Astrocyte (in vitro differentiated cells and primary cell): ENCODE results near the gene OR52N1. TPM values are rescaled to one million over a fixed set of nuclear protein-coding genes. Genes with fewer than 3 reads are reported as not detected.

Experiments
- DNase-seq: peaks from one replicate; pipeline ENCODE4 v3.0.0-alpha.2; 2010; ENCODE audit warnings: low read depth
- FAIRE-seq: peaks from 2 replicates; lab custom pipeline; 2011; peaks lifted over from hg19 to GRCh38; lab: Jason Lieb, UNC
- H2AFZ ChIP-seq: 2 replicates; pipeline ENCODE4 v1.6.0; 2012; ENCODE audit warnings: low read depth, low read length, inconsistent platforms
- H3K27ac ChIP-seq: 2 replicates; pipeline ENCODE4 v1.5.1; 2011; ENCODE audit warnings: low read depth, low read length, inconsistent platforms
- H3K27me3 ChIP-seq: 2 replicates; pipeline ENCODE4 v1.6.0; 2011; ENCODE audit warnings: low read length, inconsistent platforms; ENCODE audit not compliant: insufficient read depth
- H3K36me3 ChIP-seq: 2 replicates; pipeline ENCODE4 v1.5.1; 2011; ENCODE audit warnings: low read length, inconsistent platforms; ENCODE audit not compliant: insufficient read depth
- H3K4me1 ChIP-seq: 2 replicates; pipeline ENCODE4 v1.5.1; 2011; ENCODE audit warnings: low read length, inconsistent platforms; ENCODE audit not compliant: insufficient read depth
- H3K4me2 ChIP-seq: 2 replicates; pipeline ENCODE4 v1.6.0; 2012; ENCODE audit warnings: low read length, inconsistent platforms
- H3K4me3 ChIP-seq: 2 replicates; pipeline ENCODE4 v1.5.1; 2011; ENCODE audit warnings: low read depth, mild to moderate bottlenecking, low read length, inconsistent platforms; ENCODE audit not compliant: insufficient read depth
- H3K79me2 ChIP-seq: 2 replicates; pipeline ENCODE4 v1.6.0; 2012; ENCODE audit warnings: mild to moderate bottlenecking, low read length, inconsistent platforms; ENCODE audit not compliant: insufficient read depth
- H3K9ac ChIP-seq: 2 replicates; pipeline ENCODE4 v1.6.0; 2012; ENCODE audit warnings: mild to moderate bottlenecking, low read length, inconsistent platforms
- H3K9me3 ChIP-seq: 2 replicates; pipeline ENCODE4 v1.5.1; 2012; ENCODE audit warnings: low read depth, mild to moderate bottlenecking, low read length, inconsistent platforms; ENCODE audit not compliant: insufficient read depth
- H4K20me1 ChIP-seq: 2 replicates; pipeline ENCODE4 v1.6.0; 2012; ENCODE audit warnings: low read length, inconsistent platforms; ENCODE audit not compliant: insufficient read depth
- H3K27ac Mint-ChIP-seq: one replicate; pipeline ENCODE4 v1.8.0; 2021; ENCODE audit warnings: mild to moderate bottlenecking, mixed read lengths; ENCODE audit not compliant: unreplicated experiment
- H3K27me3 Mint-ChIP-seq: one replicate; pipeline ENCODE4 v1.8.0; 2021; ENCODE audit warnings: low read depth, mixed read lengths; ENCODE audit not compliant: unreplicated experiment
- H3K36me3 Mint-ChIP-seq: one replicate; pipeline ENCODE4 v1.8.0; 2021; ENCODE audit warnings: low read depth, mixed read lengths; ENCODE audit not compliant: unreplicated experiment
- H3K4me1 Mint-ChIP-seq: one replicate; pipeline ENCODE4 v1.8.0; 2021; ENCODE audit warnings: low read depth, mixed read lengths; ENCODE audit not compliant: unreplicated experiment
- H3K4me3 Mint-ChIP-seq: one replicate; pipeline ENCODE4 v1.8.0; 2021; ENCODE audit warnings: mild to moderate bottlenecking, moderate library complexity, mixed read lengths; ENCODE audit not compliant: unreplicated experiment
- H3K9me3 Mint-ChIP-seq: one replicate; pipeline ENCODE4 v1.8.0; 2021; ENCODE audit warnings: mild to moderate bottlenecking, mixed read lengths; ENCODE audit not compliant: unreplicated experiment
- CTCF ChIP-seq: IDR thresholded peaks from 2 replicates; pipeline ENCODE4 v1.5.1; 2011; ENCODE audit warnings: low read depth, mild to moderate bottlenecking, inconsistent platforms, low read length, moderate library complexity; ENCODE audit not compliant: insufficient read depth
- EZH2 ChIP-seq: IDR thresholded peaks from 2 replicates; pipeline ENCODE4 v1.6.1; 2012; ENCODE audit warnings: mild to moderate bottlenecking, low read length, inconsistent platforms; ENCODE audit not compliant: insufficient read depth
- total RNA-seq: library from RNA; stranded (reverse); gene quantifications from 2 replicates; pipeline ENCODE4 v1.2.1, GENCODE V29; 2021

The OR52N1 gene
- total RNA-seq, 1 donor from 2014 or later: not detected

GRCh38 chr11:5783255-5783654, 7.8 kb downstream of the OR52N1 start, which contains the start of gene OR52N5:
OR52N5 (minus strand) TSS chr11:5783355; CDS start chr11:5778634, 4,721 bp downstream.
- Histone ChIP-seq H3K79me2 (no peaks in the 10 kb centered on the region), H3K4me3 (no peak within 1 kb of the TSS), H3K4me1 (no peaks in the 10 kb centered on the region), H3K36me3 (no peaks in the 10 kb centered on the region), H4K20me1 (no peaks in the 10 kb centered on the region), H3K4me2 (no peak within 1 kb of the TSS), H3K9ac (no peak within 1 kb of the TSS), H3K27me3 (no peaks in the 10 kb centered on the region), H3K27ac (no peak within 1 kb of the TSS), H2AFZ (no peak within 1 kb of the TSS), H3K9me3 (no peaks in the 10 kb centered on the region)
- Mint-ChIP-seq H3K9me3 (no peaks in the 10 kb centered on the region), H3K4me3 (no peak within 1 kb of the TSS), H3K4me1 (no peaks in the 10 kb centered on the region), H3K27me3 (no peaks in the 10 kb centered on the region), H3K36me3 (no peaks in the 10 kb centered on the region), H3K27ac (no peak within 1 kb of the TSS)
- no peak for FAIRE-seq
- TF ChIP-seq CTCF (no peak), EZH2 (no peak)
- DNase-seq: no peak

GRCh38 chr11:5767056-5767455, 24.0 kb downstream of the OR52N1 start:
- FAIRE-seq: no peak
- Histone ChIP-seq H3K79me2 (no peaks in the 10 kb centered on the region), H3K4me1 (no peaks in the 10 kb centered on the region), H3K4me3 (no peak overlapping the region), H3K27ac (no peak overlapping the region), H3K9ac (no peak overlapping the region), H3K4me2 (no peak overlapping the region), H3K9me3 (no peaks in the 10 kb centered on the region), H3K27me3 (no peaks in the 10 kb centered on the region), H4K20me1 (no peaks in the 10 kb centered on the region), H3K36me3 (no peaks in the 10 kb centered on the region), H2AFZ (no peak overlapping the region)
- DNase-seq: no peak
- TF ChIP-seq EZH2 (no peak), CTCF (no peak)
- Mint-ChIP-seq H3K27ac (peak overlapping the region; percentile 12), H3K4me1 (no peaks in the 10 kb centered on the region), H3K27me3 (no peaks in the 10 kb centered on the region), H3K9me3 (no peaks in the 10 kb centered on the region), H3K4me3 (no peak overlapping the region), H3K36me3 (no peaks in the 10 kb centered on the region)

GRCh38 chr11:5753943-5754342, 37.1 kb downstream of the OR52N1 start, which contains the start of gene OR52N4:
OR52N4 (plus strand) TSS chr11:5754243; CDS start chr11:5754741, 498 bp downstream.
- Histone ChIP-seq H4K20me1 (no peaks in the 10 kb centered on the region), H3K79me2 (no peaks in the 10 kb centered on the region), H3K9me3 (no peaks in the 10 kb centered on the region), H3K4me3 (no peak within 1 kb of the TSS), H3K36me3 (no peaks in the 10 kb centered on the region), H3K27me3 (no peaks in the 10 kb centered on the region), H2AFZ (no peak within 1 kb of the TSS), H3K9ac (no peak within 1 kb of the TSS), H3K27ac (no peak within 1 kb of the TSS), H3K4me1 (no peaks in the 10 kb centered on the region), H3K4me2 (no peak within 1 kb of the TSS)
- H3K36me3 Mint-ChIP-seq: no peaks in the 10 kb centered on the region
- no peaks in the 10 kb centered on the region for H3K27me3 Mint-ChIP-seq
- no peak within 1 kb of the TSS for H3K27ac Mint-ChIP-seq
- no peak for TF ChIP-seq EZH2
- TF ChIP-seq CTCF: no peak
- H3K9me3 Mint-ChIP-seq: no peaks in the 10 kb centered on the region
- DNase-seq (no peak), FAIRE-seq (no peak)
- H3K4me1 Mint-ChIP-seq: no peaks in the 10 kb centered on the region
- H3K4me3 Mint-ChIP-seq: no peak within 1 kb of the TSS
